ENCODE measurements around the gene IFRD2. TPM values are rescaled to one million over a fixed set of nuclear protein-coding genes. Genes with fewer than 3 reads are reported as not detected.

The IFRD2 gene
- total and polyA plus RNA-seq, 2 of the 13 experiments (the other 11 are each of a cell fraction or from before 2014, with no cell fraction given), result 32.8 to 96.1 TPM

- peak; percentile 33; the same call in 1 of the 2 replicates for TF ChIP-seq TFDP2 (CRISPR knock-in tag; IDR thresholded peaks at IDR 0.05)
- 0 out of 2 replicates have a peak, but pooled peaks have one; percentile 38 for TF ChIP-seq ZNF83 (CRISPR knock-in tag; IDR thresholded peaks at IDR 0.05; ENCODE audit: borderline replicate concordance)
- TF ChIP-seq MEF2D (CRISPR knock-in tag; IDR thresholded peaks at IDR 0.05), result peak; percentile 23; the same call in 1 of the 2 replicates
- TF ChIP-seq ZNF446 (CRISPR knock-in tag; IDR thresholded peaks at IDR 0.05), result peak; percentile 63; the same call in 1 of the 2 replicates
- peak; percentile 81 for TF ChIP-seq GABPB1 (CRISPR knock-in tag; IDR thresholded peaks at IDR 0.05)
- TF ChIP-seq ZBTB7A (CRISPR knock-in tag; IDR thresholded peaks at IDR 0.05), result peak; percentile 61; the same call in 1 of the 2 replicates
- 0 out of 2 replicates have a peak, but pooled peaks have one; percentile 9 for TF ChIP-seq JUND (CRISPR knock-in tag; IDR thresholded peaks at IDR 0.05)
- peak; percentile 31 for TF ChIP-seq GATAD2A (CRISPR knock-in tag; IDR thresholded peaks at IDR 0.05)
- TF ChIP-seq ZNF749 (CRISPR knock-in tag; IDR thresholded peaks at IDR 0.05; ENCODE audit: borderline replicate concordance), result peak; percentile 83; the same call in 1 of the 2 replicates
- 0 out of 2 replicates have a peak, but pooled peaks have one; percentile 8 for TF ChIP-seq NCOA2 (CRISPR knock-in tag; IDR thresholded peaks at IDR 0.05)
- TF ChIP-seq ZNF503 (CRISPR knock-in tag; IDR thresholded peaks at IDR 0.05), result 0 out of 2 replicates have a peak, but pooled peaks have one; percentile 61
- 0 out of 2 replicates have a peak, but pooled peaks have one; percentile 52 for TF ChIP-seq THAP8 (CRISPR knock-in tag; IDR thresholded peaks at IDR 0.05; ENCODE audit: borderline replicate concordance)
- no peak for TF ChIP-seq ZFP36 (IDR thresholded peaks at IDR 0.05; ENCODE audit: borderline replicate concordance, low read depth, low read length, partially characterized antibody)
- TF ChIP-seq RCOR2 (CRISPR knock-in tag; IDR thresholded peaks at IDR 0.05), result no peak
- no peak for TF ChIP-seq TERF1 (CRISPR knock-in tag; IDR thresholded peaks at IDR 0.05)
- peak; percentile 34 for TF ChIP-seq SRSF1 (optimal IDR thresholded peaks at IDR 0.05; ENCODE audit: low read depth, low read length)
- no peak for TF ChIP-seq ATF3 (CRISPR knock-in tag; IDR thresholded peaks at IDR 0.05)
- TF ChIP-seq DPF2 (CRISPR knock-in tag; IDR thresholded peaks at IDR 0.05; ENCODE audit: borderline replicate concordance, low read depth), result no peak
- TF ChIP-seq POLR2G (IDR thresholded peaks at IDR 0.05; ENCODE audit: low read depth, low read length), result peak; percentile 91
- TF ChIP-seq BRCA1 (CRISPR knock-in tag; IDR thresholded peaks at IDR 0.05), result no peak
- TF ChIP-seq ZNF17 (CRISPR knock-in tag; IDR thresholded peaks at IDR 0.05), result no peak
- no peak for TF ChIP-seq ZNF562 (CRISPR knock-in tag; IDR thresholded peaks at IDR 0.05; ENCODE audit: borderline replicate concordance)
- no peak; the same call in 1 of the 2 replicates for TF ChIP-seq ZNF232 (CRISPR knock-in tag; IDR thresholded peaks at IDR 0.05; ENCODE audit: borderline replicate concordance)
Observed at GRCh38 chr3:50298836-50299637, 6.8 kb upstream of the IFRD2 start, which contains the start of the genes HYAL3 and NAA80 (continued).

All from HepG2 (cell line).